ENCODE results near the gene ACER3.
"Not testable (repeated sequence)": the region's sequence is repeated elsewhere in the genome, so short reads cannot be mapped to it uniquely, and the experiment has no call there.

The ACER3 gene

DNA sequence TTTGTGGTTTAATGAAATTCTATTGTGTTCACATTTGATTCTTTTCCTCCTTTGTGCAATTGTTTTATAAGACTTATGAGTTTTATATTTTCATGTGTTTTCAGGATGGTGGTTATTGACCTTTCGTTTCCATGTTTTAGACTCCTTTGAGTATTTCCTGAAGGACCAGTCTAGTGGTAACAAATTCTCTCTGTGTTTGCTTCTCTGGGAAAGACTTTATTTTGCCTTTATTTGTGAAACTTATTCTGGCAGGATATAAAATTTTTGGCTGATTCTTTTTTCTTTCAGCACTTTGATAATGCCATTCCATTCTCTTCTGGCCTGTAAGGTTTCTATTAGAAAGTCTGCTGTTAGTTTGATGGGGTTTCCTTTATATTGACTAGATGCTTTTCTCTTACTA, 83.5 kb downstream of the ACER3 start:
- no peak for DNase-seq

DNA sequence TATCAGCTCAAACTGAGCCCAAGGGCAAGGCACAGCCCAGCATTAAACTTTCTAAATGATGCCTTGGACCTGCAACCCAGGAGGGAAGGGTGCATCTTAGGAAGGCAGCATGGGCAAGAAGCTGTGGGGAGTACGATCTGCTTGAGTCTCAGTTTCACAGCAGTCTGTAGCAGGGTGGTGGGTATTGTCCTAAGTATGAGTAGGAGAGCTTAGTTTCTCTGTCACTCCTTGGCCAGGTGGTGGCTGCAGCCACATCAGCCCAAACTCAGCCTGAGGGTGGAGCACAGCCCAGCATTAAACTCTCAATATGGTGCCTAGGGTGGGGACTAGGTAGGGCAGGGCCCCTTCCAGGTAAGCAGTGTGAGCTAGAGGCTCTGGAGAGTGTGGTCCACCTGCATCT, 85.5 kb downstream of the ACER3 start:
- no peak for DNase-seq

DNA sequence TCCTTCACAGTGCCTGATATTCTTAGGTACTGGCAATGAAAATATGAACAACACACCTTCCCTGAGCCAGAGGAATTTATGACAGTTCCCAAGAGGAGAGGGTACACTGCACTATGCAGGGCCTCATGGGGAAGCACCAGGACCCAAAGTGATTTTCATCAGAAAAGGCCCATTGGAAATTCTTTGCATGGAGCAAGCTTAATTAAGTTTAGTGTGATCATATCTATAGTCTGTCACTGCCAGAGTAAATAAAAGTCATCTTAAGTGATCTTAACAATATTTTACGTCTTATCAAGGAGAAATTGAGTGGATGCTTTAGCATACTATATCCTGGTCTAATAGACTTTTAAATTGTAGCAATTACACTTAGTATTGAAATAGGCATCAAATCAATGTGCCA, 86.5 kb downstream of the ACER3 start:
- DNase-seq: no peak

DNA sequence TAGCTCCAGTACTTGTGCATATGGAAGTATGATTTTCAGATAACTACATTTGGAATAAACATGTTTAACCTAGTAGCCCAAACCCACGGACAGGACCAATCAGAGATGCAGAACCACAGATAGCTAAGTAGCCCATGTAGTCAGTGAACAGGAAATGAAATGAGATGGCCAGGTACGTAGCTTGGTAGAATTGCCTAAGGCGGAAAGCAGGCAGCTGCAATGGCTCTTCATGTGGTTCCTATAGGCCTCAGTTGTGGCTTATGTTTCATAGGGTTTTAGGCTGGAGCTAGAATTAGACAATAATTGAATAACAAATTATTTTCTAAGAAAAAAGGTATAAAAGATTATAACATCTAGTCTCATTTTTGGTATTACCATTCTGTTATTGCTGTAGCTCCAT, 87.1 kb downstream of the ACER3 start:
- no peak for DNase-seq

DNA sequence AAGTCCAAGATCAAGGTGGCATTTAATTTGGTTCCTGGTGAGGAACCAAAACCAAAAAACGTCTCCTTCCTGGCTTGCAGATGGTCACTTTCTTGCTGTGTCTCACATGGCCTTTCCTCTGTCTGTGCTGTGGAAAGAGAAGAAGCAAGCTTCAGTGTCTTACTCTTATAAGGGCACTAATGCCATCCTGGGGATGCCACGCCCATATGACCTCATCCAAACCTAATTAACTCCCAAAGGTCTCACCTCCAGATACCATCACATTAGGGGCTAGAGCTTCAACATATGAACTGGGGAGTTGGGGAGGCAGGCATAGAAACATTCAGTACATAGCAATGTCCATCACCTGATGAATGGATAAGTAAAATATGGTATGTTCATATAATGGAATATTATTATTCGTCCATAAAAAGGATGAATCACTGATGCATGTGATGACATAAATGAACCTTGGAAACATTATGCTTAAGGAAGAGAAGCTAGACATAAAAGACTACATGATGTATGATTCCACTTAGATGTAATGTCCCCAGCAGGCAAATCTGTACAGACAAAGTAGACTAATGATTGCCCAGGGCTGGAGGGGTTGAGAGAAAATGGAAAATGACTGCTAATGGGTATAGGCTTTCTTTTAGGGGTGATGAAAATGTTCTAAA, 94.9 kb downstream of the ACER3 start:
- no peak for DNase-seq

DNA sequence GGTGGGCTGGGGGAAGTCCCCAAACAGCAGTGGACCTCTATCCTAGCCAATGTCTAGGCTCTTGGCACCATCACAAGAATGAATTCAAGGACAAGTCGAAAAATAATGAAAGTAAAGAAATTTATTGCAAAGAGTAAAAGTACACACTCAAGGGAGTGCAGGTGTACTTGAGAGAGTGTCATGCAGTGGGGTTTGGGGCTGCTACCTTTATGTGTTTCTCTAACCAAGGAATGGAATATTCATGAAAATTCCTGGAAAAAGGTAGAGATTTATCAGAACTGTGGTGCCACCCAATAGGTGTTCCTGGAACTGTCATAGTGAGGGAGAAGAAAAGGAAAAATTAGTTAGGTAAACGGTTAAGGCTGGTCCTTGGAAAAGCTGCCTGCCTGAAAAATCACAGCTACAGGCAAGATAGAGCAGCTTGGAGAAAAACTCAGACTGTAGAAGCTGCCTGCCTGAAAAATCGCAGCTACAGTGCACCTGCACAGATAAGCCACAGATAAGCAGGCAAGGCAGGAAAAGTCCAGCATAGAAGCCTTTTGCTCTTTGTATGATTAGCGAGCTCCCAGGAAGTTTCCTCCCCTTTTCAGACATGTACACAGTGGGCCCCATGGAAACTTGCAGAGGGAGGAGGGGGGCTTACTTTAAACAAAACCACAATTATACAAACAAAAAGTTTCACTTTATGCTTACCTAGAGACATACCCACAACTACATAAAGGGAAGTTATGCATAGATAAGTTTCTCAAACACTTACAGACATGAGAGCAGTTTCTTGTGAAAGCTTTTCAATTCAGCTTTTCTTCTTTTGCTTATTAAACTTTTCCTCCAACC, 102.1 kb downstream of the ACER3 start:
- DNase-seq: no peak

DNA sequence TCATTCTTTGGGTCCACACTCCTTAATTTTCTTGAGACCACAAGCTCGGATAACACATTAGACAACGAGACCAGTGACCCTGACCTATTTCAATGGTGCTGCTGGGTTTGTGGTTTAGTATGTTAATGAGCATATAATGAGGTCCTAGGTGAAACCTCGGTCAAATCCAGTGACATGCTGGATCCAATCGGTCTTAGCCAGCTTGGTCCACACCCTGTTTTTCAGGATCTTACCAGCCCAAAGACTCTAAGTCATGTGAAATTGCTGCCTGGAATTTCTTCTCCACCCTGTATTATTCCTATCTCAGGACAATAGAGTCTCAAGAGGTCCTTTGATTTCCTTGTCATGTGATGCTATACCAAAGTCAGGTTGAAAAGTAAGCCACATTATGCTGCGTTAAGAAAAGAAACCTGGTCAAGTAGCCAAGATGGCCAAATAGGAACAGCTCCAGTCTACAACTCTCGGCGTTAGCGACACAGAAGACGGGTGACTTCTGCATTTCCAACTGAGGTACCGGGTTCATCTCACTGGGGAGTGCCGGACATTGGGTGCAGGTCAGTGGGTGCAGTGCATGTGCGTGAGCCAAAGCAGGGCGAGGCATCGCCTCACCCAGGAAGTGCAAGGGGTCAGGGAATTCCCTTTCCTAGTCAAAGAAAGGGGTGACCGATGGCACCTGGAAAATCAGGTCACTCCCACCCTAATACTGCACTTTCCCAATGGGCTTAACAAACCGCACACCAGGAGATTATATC, 102.9 kb downstream of the ACER3 start:
- not testable (repeated sequence) for DNase-seq

DNA sequence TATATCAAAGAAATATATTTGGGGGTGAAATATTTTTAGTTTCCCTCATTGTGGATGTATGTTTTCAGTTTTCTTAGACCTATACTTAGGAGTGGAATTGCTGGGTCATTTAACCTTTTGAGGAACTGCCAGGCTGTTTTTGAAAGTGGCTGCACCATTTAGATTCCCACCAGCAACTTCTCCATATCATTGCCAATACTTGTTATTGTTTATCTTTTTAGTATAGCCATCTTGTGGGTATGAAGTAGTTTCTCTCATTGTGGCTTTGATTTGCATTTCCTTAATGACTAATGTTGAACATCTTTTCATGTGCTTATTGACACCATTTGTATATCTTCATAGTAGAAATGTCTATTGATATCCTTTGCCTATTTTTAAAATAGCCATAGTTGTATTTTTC, 111.3 kb downstream of the ACER3 start:
- no peak for DNase-seq

DNA sequence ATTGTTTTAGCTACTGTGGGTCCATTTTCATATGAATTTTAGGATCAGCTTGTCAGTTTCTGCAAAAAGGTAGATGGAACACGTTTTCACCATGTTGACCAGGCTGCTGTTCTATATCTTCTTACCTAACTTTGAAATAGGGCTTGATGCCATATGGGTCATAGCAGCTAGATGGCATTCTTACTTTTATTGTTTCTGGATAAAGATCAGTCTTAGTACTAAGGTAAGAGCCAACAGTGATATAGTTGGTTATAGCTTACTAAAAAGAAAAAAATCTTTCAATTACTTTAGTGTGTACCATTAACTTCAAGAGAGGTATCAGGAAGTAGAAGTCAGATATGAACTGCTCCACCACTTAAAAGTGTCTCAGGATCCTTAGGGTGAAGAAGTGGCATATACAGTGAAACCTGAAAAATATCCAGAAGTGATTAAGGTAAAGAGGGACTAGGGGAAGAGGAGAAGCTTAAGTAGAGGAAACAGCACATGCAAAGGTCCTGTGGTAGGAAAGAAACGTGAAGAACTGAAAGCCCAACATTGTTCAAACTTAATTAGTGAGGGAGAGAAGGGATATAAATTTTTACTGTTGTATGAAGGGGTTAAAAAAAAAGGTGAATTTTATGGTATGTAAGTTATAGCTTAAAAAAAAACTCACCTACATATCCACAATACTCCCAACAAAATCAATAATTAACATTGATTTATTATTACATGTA, 113.6 kb downstream of the ACER3 start:
- DNase-seq: no peak

DNA sequence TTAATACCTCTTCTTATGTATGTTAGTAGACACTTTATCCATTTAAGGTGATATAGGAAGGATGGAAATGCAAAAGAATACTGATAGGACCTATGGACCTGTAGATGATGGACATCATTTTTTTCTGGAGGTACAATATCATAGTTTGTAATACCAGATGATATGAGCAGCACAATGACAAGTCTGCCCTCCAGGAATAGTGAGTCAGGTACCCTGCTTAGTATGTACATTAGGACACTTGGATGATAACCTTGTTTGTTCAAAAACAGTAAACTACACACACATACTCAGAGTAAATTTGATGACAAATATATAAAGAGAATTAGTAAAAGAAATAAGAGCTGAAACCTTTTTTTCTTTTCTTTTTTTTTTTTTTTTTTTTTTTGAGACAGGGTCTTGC, 114.8 kb downstream of the ACER3 start:
- no peak for DNase-seq

DNA sequence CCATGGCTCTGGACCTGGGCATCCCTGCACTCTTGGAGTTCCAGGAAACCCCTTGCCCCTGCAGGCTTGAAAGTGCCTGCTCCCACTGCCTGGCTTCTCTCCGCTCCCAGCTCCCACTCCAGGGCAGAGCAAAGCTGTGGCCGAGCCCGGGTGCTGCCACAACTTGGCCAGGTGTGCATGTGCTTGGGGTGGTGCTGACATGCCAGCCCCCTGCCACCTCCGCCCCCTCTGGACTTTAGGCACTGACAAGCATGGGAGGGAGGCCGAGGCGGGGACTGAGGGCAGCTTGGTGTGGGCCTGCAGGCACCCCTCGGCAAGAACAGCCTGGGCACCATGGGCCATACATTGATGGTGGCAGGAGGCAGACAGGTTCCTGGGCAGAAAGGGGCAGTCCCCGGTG, 117.1 kb downstream of the ACER3 start:
- no peak for DNase-seq

DNA sequence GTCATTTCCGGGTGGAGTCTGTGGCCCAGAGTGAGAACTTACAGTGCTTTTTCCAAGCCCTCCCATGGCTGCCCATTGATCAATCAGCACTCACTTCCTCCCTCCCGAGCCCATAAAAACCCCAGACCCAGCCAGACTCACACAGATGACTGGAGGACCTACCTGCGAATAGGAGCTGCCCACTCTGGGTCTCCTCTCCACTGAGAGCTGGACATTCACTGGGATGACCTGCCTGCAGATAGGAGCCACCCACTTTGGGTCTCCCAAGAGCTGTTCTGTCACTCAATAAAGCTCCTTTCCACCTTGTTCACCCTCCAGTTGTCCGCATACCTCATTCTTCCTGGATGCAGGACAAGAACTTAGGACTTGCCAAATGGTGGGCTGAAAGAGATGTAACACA, 117.5 kb downstream of the ACER3 start:
- DNase-seq: no peak

DNA sequence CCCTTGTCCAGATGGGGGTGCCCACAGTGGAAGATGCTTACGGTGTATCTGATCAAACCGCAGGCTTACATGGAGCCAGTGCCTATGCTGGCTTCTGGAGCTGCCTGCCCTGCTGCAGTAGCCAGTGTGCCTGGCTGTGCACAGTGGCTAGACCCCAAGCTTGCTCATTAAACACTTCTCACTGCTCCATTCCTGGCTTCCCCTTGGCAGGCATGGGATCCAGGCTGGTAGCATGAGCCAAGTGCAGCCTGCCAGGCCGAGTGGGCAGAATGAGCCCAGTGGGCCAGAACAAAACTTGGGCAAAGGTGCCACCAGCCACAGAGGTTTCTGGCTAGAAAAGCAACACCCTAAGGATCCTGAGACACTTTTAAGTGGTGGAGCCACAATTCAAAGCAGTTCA, 118.1 kb downstream of the ACER3 start:
- no peak for DNase-seq

DNA sequence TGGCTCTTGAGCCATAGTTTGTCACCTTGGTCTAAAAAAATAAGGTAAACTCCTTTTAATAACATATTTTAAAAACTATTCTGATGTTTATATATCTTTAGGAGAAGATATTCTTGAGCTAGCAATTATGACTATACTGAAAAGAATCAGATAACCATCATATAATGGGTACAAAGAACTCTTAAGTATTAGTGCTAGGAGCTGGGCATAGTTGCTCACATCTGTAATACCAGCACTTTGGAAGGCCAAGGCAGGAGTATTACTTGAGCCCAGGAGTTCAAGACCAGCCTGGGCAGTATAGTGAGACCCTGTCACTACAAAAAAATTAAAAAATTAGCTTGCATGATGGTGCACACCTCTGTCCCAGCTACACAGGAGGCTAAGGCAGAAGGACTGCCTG, 119.5 kb downstream of the ACER3 start:
- no peak for DNase-seq

DNA sequence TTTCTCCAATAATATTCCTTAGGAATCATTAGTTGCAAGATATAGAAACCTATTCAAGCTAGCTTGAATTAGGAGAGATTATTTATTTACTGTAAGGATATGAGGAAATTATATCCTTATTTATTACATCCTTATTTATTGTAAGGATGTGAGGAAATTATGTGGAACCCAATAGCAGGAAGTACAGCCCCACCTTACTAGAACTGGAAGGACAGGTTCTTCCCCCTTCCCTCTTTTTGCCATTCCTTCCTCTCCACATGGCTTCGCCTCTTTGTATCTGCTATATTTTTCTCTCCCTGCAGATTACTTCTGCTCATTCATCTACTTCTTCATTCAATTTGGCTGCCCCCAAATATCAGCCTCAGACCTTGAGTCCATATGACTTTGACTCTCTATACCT, 124.0 kb downstream of the ACER3 start:
- DNase-seq: no peak

DNA sequence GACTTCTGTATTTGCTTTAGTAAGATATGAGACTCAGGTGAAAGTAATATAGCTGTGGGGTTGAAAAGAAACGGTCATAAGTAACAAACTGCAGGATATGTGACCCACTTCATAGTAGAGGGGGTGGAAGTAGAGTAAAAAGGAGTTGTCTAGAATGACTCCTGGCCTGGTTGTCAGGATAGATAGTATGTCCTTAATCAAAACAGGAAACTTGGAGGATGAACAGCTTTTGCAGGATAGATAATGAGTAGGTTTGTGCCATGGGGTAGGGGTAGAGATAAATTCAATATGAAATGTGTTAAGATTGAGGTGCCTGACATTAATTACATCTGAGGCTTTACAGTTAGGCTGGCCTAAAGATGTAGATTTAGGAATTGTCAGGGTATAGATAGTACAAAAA, 126.5 kb downstream of the ACER3 start:
- DNase-seq: no peak

DNA sequence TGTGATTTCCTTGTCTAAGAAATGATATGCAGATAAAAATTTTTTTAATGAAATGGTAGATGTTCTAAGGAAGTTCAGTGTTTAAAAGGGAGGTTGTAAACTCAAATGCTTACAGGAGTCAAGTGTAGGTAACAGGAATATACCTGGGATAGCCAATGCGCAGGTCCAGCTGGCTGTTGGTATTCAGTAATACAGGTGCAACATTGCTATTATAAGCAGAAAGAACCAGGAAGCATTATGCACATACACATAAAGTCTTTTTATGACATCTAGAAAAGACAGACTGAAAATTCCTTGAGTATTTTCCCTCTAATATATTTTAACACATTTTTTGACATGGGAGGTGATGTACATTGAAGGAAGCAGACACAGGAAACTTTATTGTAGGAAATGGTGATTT, 129.9 kb downstream of the ACER3 start:
- no peak for DNase-seq

DNA sequence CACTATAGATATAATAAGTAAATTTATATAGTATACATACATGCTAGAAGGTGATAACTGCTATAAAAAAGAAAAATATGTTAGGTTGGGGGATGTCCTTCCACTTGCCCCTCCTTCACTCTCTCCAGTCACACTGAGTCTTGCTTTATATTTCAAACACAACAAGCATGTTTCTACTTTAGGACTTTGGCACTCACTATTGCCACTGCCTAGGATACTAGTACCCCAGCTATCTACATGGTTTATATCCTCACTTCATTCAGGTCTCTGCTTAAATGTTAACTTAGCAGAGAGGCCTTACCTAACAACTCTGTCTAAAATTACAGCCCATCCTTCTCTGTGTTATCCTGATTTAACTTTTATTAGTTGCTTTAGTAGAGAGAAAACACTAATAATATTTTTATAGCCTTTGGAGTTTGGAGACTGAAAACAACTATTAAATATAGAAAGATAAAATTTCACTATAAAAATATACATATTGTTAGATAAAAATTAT, 134.4 kb downstream of the ACER3 start:
- DNase-seq: no peak

DNA sequence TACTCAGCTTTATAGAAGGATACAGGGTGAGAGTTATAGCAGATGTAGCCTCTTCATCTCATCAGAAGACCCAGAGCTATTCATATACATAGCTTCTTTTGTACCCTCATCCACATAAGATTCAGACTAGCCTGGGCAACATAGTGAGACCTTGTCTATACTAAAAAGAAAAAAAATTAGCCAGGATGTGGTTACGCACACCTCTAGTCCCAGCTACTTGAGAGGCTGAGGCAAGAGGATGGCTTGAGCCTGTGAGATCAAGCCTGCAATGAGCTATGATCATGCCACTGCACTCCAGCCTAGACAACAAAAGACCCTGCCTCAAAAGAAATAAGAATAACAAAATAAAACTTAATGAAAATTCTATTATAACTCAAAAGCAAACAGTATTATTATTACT, 136.8 kb downstream of the ACER3 start:
- DNase-seq: no peak

DNA sequence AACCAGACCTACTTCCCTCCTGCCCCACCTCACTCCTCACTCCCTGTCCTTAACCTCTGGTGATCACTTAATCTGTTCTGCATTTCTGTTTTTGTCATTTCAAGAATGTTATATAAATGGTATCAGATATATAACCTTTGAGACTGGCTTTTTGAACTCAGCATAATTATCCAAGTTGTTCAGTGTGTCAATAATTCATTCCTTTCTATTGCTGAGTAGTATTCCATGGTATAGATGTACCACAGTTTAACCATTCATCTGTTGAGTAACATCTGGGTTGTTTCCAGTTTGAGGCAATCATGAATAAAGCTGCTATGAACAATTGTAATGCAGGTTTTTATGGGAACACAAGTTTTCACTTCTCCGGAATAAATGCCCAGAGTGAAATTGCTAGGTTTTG, 138.9 kb downstream of the ACER3 start:
- DNase-seq: no peak

DNA sequence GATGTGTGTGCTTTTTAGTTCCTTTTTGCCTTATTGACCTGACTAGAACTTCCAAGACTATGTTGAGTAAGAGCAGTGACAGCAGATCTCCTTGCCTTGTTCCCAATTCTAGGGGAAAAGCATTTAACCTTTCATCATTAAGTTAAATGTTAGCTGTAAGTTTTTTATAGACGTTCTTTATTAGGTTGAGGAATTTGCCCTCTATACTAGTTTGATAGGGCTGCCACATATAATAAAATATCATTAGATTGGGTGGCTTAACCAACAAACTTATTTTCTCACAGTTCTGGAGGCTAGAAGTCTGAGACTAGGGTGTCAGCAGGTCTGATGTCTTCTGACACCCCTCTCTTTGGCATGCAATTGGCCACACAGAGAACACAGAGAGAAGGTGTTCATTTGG, 140.9 kb downstream of the ACER3 start:
- DNase-seq: no peak

DNA sequence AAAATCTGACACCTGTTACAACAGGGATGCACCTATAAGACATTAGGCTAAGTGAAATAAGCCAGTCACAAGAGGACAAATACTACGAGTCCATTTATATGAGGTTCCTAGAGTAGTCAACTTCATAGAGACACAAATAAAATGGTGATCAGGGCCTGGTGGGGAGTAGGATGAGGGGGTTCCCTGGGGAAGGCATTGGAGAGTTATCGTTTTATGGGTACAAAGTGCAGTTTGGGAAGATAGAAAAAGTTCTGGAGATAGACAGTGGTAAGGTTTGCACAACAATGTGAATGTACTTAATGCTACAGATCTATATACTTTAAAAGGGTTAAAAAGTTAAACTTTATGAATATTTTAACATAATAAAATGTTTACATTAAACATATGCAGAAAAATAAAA, 142.1 kb downstream of the ACER3 start:
- DNase-seq: no peak

DNA sequence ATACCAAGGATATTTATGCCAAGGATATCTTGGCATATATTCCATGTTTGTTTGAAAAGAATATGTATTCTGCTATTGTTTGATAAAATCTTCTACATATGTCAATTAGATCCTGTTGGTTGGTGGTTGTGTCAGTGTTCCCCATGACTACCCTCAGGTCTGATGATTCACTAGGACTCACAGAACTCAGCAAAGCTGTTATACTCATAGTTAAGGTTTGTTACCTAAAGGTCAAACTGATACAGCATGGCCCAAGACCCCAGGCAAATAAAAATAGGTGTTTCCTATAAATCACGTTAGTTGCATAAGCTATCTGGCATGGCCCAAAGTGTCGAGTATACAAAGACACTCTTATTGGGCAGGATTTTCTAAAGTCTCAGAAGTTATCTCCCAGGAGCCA, 143.2 kb downstream of the ACER3 start:
- DNase-seq: no peak
